Stimulated activated CD8-positive, alpha-beta memory T cell treated with anti-CD3 and anti-CD28 coated beads, Interleukin-4, amount 100 ng/mL, for 48 hours (primary cell): ENCODE results near the gene GGCT.
"Not testable (repeated sequence)": the region's sequence is repeated elsewhere in the genome, so short reads cannot be mapped to it uniquely, and the experiment has no call there.

Experiments
- DNase-seq: peaks from one replicate; pipeline ENCODE4 v3.0.0-alpha.2; 2020

Gene GGCT

DNA sequence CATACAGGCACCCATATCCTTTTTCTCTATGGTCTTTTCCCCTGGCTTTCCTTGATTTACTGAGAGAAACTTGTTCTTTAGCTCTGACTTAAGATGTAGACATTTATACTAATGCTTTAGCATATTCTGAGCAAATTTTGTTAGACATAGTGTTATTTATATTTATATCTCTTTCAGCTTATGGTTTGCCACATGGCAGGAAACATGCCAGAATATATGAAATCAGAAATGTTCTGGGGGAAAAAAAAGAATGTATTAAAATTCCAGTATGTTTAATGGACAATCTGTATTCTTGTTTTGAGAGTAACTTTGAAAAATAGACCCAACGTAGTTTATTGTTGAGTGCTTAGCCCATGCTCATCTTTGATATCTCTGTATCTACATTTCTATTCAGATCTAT lies 10.1 kb upstream of the GGCT start:
- no peak for DNase-seq

DNA sequence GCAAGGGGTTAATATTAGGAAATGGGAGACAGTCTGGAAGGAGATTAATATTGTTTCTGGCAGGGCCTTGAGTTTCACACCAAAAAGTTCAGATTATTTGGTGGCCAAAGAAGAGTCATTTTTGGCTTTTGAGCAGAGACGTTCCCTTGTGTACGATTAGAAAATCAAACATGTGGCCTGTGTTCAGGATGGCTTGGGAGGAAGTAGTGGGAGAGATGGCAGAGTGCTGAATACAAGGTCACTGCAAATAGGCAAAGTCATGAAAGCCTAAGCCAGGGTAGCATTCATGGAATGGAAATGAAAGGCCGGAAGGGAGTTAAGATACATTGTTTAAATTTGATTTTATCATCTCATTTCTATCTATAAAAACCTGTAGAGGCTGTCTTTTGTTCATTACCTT lies 9.5 kb upstream of the GGCT start:
- no peak for DNase-seq

DNA sequence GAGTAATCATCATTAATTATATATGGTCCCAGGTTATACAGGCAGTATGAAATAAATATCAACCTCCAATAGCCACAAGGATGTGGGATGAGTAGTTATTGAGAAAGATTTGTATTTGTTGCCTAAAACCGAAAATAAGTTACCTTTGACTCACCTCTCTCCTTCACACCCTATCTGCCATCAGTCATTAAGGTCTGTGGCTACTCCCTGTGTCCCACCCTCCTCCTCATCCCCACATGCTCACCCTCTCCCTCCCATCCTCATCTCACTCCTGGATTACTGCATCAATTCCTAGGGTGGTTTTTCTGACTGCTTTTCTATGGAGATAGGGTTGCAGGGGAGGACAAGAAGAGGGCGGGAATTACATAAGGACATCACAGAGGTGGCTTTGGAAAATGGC lies 9.1 kb upstream of the GGCT start:
- no peak for DNase-seq

DNA sequence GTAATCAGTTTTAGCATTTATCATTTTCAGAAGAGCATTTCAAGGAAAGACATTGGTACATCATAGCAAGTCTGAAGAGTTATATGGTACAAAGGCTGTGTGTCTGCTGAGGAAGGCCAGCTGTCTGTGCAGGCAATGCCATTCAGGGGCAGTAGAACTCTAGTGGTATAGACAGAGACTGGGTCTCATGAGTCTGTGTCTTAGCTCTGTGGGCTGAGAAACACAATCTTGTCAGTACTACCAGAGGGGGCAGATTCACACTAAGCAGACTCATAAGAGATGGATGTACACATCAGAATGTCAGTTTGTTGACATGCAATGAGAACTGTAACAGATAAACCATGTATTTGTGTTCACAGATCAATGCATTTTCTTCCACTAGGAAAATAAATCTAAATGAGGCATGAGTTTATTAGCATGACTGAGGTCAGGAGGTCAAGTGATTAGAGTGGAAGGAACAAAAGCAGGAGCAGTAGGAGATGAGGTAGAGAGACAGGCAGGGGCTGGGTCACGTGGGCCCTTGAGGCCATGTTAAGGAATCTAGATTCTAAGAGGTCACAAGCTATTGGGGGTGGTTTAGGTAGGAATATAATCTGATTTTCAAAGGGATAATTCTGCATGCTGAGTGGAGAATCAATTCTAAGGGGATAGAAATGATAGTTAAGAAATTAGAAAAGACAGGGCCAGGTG lies 7.5 kb upstream of the GGCT start:
- DNase-seq = no peak

DNA sequence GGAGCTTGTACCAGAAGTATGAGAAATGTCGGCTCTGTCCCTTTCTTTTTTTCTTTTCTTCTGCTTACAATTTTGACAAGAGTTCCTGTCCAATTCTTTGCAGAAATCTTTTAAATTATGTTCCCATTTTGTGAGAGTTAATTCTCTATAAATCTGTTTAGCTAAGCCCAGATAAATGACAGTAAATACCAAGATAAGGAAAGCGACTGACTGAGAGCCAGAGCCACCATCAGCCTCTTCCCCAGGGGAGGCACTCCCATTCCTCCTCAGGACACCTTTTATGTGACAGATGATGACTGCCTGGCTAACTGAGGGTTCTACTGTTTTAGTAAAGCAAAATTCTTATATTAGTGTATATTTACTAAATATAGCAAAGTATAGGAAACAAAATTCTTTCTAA lies 6.9 kb upstream of the GGCT start:
- DNase-seq = no peak

DNA sequence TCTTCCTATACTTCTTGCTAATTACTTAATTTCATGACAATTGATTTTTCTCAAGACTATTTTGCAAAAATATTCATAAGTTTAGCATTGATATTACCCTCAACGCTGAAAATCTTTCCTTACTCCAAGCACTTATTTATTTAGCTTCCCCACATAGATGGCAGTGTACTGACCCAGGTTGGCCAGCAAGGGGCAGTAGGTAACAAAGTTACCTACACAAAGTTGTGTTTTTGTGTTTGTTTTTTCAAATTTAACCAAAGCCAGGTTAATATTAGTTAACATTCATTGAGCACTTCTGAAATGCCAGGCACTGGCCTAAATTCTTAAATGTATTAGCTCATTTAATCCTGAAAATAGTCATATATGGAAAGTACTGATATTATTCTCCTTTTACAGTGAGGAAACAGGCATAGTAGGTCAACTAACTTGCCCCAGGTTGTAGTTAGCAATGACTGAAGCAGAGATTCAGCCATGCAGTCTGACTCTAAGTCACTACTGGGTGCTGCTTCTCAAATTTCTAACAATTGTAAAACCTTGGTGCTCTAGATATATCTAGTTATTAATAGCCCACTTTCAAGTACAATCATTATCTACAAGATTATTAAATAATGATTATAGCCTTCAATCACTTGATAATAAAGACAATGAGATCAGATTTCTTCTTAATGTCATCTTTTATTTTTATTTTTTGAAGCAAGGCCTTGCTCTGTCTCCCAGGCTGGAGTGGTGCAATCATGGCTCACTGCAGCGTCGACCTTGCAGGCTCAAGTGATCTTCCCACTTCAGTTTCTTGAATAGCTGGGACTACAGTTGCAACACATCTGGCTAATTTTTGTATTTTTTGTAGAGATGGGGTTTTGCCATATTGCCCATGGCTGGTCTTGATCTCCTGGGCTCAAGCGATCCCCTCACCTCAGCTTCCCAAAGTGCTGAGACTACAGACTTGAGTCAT lies 5.8 kb upstream of the GGCT start:
- DNase-seq = peak; percentile 44

DNA sequence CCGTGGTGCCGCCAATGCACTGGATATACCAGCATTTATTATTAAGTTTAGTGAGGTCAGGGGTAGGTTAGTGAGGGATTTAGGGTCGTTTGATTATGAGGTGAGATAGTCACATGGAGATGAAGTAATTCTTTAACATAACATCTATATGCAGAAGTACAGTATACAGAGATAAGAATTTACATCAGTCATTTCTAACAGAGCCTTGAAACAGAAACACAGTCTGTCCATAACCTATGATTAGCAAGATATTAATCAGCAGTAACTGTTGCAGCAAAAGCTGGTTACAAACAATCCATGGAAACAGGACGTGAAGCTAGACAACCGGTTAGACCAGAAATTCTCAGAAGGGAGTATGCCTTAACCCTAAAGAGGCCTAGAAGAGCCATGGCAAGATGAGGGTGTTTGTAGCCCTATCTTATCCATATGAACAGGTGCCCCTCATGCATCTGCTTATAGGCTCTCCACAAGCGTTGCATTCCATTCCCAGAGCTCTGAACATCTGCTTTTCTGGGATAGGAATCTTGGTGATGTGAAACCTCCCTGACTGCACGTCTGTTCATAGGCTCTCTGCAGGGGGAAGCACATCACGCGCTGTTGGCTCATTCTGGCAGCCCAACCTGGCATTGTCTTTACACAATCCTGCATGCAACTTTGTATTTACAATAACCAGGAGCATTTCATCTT lies 4.7 kb upstream of the GGCT start:
- not testable (repeated sequence) for DNase-seq

DNA sequence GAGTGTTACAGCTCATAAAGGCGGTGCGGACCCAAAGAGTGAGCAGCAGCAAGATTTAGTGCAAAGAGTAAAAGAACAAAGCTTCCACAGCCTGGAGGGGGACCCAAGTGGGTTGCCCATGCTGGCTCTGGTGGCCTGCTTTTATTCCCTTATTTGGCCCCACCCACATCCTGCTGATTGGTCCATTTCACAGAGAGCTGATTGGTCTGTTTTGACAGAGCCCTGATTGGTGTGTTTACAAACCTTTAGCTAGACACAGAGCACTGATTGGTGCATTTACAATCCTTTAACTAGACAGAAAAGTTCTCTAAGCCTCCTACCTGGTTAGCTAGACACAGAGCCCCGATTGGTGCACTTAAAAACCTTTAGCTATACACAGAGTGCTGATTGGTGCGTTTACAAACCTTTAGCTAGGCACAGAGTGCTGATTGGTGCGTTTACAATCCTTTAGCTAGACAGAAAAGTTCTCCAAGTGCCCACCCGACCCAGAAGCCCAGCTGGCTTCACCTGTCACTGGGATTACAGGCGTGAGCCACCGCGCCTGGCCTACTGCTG lies 2.8 kb upstream of the GGCT start:
- not testable (repeated sequence) for DNase-seq

DNA sequence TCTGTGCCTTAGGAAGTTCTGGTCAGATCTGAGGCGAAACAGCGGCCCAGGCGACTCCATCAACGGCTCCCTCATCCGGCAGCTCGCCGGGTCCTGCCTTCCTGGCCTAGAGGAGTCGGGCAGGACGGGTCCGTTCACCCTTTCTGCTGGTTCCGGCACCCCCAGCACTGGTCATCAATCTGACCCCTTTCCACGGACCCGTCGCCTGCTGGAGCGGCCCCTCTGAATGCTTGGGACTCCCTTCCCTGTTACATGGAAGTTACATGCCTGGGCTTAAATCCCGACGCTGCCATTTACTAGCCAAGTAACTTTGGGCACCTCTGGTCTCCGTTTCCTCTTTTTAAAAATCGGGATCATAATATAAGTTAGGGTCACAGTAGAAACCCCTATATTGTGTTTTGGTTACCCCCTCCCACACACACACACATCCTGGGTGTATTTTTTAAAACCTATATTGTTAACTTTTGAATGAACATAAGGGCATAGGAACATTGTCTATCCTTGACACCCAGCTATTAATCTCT lies 607 bp upstream of the GGCT start:
- no peak for DNase-seq

DNA sequence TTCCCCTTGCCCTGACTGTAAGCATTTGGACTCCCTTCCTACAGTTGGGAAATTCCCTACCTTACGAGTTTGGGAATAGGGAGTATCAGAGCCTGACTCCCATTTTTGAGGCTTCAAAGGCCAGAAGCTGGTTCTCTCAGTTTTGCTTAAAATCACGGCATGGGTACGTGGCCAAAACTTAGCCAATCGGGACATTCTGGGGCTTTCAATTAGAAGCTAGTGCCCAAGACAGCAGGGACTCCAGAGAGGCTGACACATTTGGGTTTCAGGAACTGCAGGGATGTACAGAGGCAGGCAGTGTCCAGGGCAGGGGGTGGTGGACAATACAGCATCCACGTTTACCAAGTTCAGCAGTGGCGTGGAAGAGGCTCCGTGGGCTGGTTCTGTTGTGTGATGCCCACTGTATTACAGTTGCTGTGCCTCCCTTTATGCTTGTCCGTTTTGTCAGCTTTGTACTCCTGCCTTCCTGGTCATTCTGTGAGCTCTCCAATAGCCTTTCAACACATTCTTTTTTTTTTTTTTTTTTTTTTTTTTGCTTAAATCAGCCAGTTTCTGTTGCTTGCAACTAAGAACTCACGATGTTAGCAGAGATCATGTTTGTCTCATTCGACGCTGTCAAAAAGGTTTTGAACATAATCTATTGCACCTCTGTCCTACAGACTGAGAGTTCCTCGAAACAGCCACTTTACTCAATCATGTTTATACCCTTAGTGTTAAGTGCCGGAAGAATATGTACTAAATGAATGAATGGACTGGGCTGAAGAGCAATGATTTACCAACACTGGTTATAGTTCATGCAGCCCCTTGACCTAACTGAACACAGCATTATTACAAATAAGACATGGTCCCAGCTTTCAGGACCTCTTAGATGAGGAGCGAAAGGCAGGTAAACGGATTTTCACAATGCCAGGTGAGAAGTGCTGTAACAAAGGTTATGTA lies 1.1 kb downstream of the GGCT start:
- DNase-seq = no peak

DNA sequence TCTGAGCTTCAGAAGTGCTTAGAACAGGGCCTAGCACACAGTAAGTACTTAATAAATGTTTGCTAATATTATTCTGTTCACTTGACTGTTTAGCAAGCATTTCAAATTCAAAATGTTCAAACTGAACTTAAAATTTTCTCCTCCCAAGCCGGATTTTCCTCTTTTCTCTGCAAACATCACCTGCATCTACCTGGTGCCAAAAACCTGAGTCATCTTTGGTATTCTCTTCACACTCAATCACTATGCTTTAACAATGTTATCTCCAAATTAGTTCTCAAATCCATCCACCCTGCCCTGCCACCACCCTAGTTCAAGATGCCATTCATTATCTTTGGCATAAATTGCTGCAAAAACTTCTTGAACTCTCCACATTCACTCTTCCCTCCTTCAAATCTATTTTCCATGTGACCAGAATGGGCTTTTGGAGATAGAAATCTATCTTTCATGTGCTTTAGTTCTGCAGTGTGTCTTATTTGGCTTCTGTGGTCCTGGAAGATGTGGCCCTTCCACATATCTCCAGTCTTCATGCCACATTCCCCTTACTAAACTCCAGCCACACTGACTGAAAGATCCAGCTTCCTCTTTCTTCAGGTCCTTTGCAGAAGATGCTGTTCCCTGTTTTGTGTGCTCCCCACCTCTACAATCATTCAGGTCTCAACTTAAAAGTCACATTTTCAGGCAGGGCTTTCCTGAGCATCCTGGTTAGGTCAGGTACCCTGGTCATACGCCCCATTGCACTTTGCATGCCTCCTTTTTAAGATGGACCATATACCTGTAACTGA lies 2.0 kb downstream of the GGCT start:
- no peak for DNase-seq

DNA sequence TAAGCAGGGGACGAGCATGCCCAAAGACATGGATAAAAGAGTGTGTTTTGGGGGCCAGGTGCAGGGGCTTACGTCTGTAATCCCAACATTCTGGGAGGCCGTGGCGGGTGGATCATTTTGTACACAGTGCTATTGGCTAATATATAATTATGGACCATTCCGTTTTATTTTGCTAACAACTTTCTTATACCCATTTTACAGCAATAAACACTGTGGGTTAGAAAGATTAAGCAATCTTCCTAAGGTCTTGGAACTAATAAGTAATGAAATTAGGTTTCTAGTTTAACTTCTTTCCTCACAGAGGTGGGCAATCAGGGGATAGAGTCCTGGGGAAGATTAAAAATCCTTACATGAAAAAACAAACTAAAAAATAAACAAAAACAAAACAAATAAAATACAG lies 3.4 kb downstream of the GGCT start:
- no peak for DNase-seq

DNA sequence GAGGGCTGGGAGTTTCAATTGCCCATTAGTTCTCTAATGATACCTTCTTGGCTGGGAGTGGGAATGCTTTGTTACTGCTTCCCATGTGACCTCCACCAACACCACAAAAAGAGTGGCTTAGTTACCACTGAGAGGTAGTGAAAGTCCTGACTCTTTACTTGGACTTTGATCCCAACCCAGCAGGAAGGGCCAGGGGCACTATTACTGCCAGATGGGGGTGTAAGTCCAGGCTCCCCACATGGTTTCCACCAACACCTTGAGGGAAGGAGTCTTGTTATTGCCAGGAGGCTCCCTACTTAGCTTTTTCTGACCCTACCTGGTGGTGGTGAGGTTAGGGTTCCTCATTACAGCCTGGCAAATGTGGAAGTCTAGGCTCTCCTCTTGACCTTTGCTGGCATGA lies 11.4 kb downstream of the GGCT start:
- no peak for DNase-seq

DNA sequence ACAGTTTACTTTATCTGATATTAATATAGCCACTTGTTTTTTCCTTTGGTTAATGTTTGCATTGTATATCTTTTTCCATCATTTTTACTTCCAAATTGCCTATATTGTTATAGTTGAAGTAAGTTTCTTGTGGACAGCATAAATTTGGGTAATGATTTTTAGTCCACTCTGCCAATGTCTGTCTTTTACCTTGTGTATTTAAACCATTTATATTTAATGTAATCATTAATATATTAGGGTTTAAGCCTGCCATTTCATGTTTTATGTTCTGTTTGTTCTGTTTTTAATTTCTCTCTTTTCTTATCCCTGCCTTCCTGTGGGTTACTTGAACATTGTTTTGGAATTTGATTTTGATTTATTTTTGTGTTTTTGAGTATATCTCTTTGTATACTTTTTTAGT lies 13.2 kb downstream of the GGCT start:
- no peak for DNase-seq

DNA sequence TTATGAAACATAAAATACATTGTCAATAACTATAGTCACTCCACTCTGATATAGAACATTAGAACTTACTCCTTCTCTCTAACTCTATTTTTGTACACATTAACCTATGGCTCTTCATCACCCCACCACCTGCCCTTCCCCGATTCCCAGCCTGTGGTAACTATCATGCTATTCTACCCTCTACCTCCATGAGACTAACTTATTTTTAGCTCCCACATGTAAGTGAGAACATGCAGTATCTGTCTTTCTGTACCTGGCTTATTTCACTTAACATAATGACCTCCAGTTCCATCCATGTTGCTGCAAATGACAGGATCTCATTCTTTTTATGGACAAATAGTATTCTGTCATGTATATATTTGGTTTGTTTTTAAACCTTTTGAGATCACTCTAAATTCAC lies 17.3 kb downstream of the GGCT start:
- DNase-seq = no peak

DNA sequence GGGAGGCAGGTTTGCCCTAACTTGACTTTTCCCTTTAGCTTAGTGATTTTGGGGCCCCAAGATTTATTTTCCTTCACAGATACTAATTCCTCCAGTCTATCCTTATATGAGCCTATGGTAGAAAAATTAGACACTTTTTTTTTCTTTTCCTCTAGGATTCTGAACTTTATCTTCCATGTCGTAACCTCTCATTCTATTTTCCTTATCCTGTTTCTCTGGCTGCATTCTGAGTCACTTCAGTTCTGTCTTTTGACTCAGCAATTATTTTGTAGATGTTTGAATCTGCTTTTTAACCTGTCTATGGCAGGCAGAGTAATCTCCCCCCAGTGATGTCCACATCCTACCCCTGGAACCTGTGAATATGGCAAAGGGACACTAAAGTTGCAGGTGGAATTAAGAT lies 19.0 kb downstream of the GGCT start:
- DNase-seq = no peak

DNA sequence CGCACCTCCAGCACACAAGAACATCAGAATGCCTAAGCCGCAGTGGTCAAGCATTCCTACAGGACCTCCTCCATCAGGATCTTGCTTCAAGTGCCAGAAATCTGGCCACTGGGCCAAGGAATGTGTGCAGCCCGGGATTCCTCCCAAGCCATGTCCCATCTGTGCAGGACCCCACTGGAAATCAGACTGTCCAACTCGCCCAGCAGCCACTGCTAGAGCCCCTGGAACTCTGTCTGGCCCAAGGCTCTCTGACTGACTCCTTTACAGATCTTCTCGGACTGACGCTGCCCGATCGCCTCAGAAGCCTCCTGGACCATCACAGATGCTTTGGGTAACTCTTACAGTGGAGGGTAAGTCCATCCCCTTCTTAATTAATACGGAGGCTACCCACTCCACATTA lies 23.2 kb downstream of the GGCT start:
- not testable (repeated sequence) for DNase-seq

DNA sequence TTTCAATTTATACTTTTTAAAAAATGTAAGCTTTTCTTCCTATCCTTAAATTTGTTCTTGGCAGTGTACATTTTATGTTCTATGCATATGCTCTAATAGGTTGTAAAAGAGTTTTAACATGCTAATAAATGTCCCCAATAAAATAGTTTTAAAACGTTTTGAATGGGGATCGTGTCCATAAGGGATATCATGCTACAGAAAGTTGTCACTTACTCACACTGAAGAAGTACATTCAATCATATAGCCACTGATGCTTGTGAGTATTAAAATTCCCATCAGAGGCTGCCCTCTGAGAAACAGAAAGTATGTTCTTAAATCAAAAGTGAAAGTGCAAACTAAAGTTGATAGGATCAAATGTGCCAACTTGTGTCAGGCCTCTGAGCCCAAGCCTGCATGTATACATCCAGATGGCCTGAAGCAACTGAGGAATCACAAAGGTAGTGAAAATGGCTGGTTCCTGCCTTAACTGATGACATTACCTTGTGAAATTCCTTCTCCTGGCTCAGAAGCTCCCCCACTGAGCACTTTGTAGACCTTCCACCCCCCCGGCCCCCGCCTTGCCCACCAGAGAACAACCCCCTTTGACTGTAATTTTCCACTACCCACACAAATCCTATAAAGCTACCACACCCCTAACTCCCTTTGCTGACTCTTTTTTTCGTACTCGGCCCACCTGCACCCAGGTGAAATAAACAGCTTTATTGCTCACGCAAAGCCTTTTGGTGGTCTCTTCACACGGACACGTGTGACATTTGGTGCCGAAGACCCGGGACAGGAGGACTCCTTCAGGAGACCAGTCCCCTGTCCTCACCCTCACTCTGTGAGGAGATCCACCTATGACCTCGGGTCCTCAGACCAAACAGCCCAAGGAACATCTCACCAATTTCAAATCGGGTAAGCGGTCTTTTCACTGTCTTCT lies 25.2 kb downstream of the GGCT start:
- no peak for DNase-seq

DNA sequence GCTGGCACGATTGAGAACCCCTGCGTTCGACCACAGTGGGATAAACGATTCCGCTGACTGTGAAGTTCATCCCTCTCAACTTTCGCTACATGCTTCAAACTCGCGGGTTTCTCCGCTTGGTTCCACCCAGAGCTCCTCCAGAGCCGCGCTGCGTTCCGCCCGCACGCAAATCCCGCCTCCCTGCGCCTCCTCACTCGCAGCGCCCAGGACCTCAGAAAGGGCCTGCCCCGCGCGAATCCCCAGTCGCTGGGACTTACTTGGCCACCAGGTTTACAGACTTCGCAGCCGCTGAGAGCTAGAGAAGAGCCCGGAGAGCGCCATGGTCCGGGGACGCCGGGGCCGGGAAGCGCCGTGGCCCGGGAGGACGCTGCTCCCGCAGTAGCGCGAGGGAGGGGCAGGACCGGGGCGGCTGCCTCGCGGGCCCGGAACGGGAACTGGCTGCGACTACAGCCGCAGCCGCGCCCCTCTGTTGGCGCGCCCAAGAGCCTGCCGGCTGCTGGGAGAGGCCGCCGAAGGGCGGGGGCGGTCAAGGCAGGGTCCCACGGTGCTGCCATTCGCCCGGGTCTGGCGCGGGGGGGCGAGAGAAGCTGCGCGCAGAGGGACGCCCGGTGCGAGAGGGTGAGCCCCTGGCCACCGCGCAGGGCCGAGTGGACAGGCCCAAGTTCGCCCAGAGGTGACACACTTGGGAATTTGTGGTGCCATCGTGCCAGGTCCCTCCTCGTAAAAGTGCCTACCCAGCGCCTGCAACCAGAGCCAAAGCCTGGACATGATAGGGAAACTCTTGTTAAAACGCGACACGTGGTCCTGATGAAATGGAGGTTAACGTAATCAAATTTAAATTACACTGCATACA lies 26.1 kb downstream of the GGCT start, which contains the start of gene NOD1:
Gene NOD1, minus strand, starts transcription at position 436 of the 853 bp plus-strand sequence. CDS start 21,863 bp downstream, outside the sequence.
- peak; percentile 77 for DNase-seq
